ENCODE measurements around the gene PROP1.
"Not testable (repeated sequence)": the region's sequence is repeated elsewhere in the genome, so short reads cannot be mapped to it uniquely, and the experiment has no call there.

The PROP1 gene

GRCh38 chr5:177964471-177964870 is 31.6 kb downstream of the PROP1 start:
- H3K4me3 ChIP-seq (ENCODE audit: low read depth, low read length), result no peak overlapping the region
- no peak overlapping the region for H3K27ac ChIP-seq (ENCODE audit: low read depth, low read length)
- no peaks in the 10 kb centered on the region for H3K79me2 ChIP-seq (ENCODE audit: control insufficient read depth, insufficient read depth, low read length, unreplicated experiment)
- H2AFZ ChIP-seq (ENCODE audit: low read length, unreplicated experiment), result no peak overlapping the region
- H3K36me3 ChIP-seq (ENCODE audit: insufficient read depth, low read length), result no peaks in the 10 kb centered on the region
- H3K27me3 ChIP-seq (ENCODE audit: insufficient read depth, low read length), result no peaks in the 10 kb centered on the region
- peaks cover 3% of the 10 kb centered on the region for H3K4me1 ChIP-seq (ENCODE audit: control insufficient read depth, insufficient read depth, low read length, unreplicated experiment)

GRCh38 chr5:177963966-177964365 is 32.1 kb downstream of the PROP1 start:
- no peak overlapping the region for H3K27ac ChIP-seq (ENCODE audit: low read depth, low read length)
- H2AFZ ChIP-seq (ENCODE audit: low read length, unreplicated experiment), result no peak overlapping the region
- H3K36me3 ChIP-seq (ENCODE audit: insufficient read depth, low read length), result no peaks in the 10 kb centered on the region
- H3K4me1 ChIP-seq (ENCODE audit: control insufficient read depth, insufficient read depth, low read length, unreplicated experiment), result peaks cover 3% of the 10 kb centered on the region
- H3K4me3 ChIP-seq (ENCODE audit: low read depth, low read length), result no peak overlapping the region
- H3K27me3 ChIP-seq (ENCODE audit: insufficient read depth, low read length), result no peaks in the 10 kb centered on the region
- no peaks in the 10 kb centered on the region for H3K79me2 ChIP-seq (ENCODE audit: control insufficient read depth, insufficient read depth, low read length, unreplicated experiment)

DNA sequence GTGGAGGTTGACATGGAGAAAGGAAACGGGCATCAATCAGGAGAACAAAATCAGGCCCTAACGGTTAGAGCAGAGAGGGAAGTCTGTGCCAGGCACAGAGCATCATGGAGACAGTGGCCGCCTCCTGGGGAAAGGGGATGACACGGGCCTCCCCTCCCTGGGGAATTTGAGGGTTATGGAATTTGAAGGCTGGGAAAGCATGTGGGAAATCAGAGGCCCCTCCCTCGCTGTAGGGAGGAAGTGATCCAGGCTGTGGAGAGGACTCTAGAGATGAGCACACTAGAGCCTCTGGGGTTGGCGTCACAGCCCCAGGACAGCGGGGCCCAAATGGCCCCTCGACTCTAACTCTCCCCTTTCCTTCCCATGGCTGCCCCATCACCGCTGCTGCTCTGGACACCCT is 36.7 kb downstream of the PROP1 start:
- Histone ChIP-seq H3K27ac (ENCODE audit: low read depth, low read length) (no peak overlapping the region), H3K4me3 (ENCODE audit: low read depth, low read length) (no peak overlapping the region)

DNA sequence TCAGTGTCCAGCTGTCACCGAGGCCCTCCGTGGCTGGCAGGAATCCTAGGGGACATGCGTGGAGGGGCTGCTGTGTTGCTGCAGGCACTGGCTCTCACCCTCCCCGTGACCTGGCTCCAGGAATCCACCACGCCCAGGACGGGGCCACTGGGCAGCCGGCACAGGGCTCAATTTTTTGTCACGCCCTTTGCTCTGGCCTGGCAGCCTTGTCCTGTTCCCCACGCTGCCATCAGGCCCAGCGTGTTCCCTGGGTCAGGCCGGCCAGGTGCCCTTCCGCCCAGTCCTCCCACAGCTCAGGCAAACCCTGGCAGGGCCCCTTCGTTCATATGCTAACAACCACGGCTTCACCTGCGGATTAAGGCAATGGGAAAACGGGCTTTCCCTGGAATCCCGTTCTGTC is 37.3 kb downstream of the PROP1 start:
- H3K4me1 ChIP-seq (ENCODE audit: control insufficient read depth, insufficient read depth, low read length, unreplicated experiment), result no peaks in the 10 kb centered on the region
- H3K36me3 ChIP-seq (ENCODE audit: insufficient read depth, low read length), result no peaks in the 10 kb centered on the region
- no peak overlapping the region for H3K27ac ChIP-seq (ENCODE audit: low read depth, low read length)
- H3K79me2 ChIP-seq (ENCODE audit: control insufficient read depth, insufficient read depth, low read length, unreplicated experiment), result no peaks in the 10 kb centered on the region
- H3K4me3 ChIP-seq (ENCODE audit: low read depth, low read length), result no peak overlapping the region
- no peaks in the 10 kb centered on the region for H3K27me3 ChIP-seq (ENCODE audit: insufficient read depth, low read length)
- H2AFZ ChIP-seq (ENCODE audit: low read length, unreplicated experiment), result no peak overlapping the region

More for the DNA sequence above, 36.7 kb downstream of the PROP1 start:
- no peaks in the 10 kb centered on the region for H3K4me1 ChIP-seq (ENCODE audit: control insufficient read depth, insufficient read depth, low read length, unreplicated experiment)
- H3K79me2 ChIP-seq (ENCODE audit: control insufficient read depth, insufficient read depth, low read length, unreplicated experiment), result no peaks in the 10 kb centered on the region
- H3K36me3 ChIP-seq (ENCODE audit: insufficient read depth, low read length), result no peaks in the 10 kb centered on the region
- no peaks in the 10 kb centered on the region for H3K27me3 ChIP-seq (ENCODE audit: insufficient read depth, low read length)
- H2AFZ ChIP-seq (ENCODE audit: low read length, unreplicated experiment), result no peak overlapping the region

GRCh38 chr5:177957241-177957640 is 38.8 kb downstream of the PROP1 start:
- H3K36me3 ChIP-seq (ENCODE audit: insufficient read depth, low read length), result no peaks in the 10 kb centered on the region
- no peak overlapping the region for H3K27ac ChIP-seq (ENCODE audit: low read depth, low read length)
- no peak overlapping the region for H3K4me3 ChIP-seq (ENCODE audit: low read depth, low read length)
- H3K27me3 ChIP-seq (ENCODE audit: insufficient read depth, low read length), result no peaks in the 10 kb centered on the region
- H3K4me1 ChIP-seq (ENCODE audit: control insufficient read depth, insufficient read depth, low read length, unreplicated experiment), result no peaks in the 10 kb centered on the region
- no peaks in the 10 kb centered on the region for H3K79me2 ChIP-seq (ENCODE audit: control insufficient read depth, insufficient read depth, low read length, unreplicated experiment)
- H2AFZ ChIP-seq (ENCODE audit: low read length, unreplicated experiment), result no peak overlapping the region

DNA sequence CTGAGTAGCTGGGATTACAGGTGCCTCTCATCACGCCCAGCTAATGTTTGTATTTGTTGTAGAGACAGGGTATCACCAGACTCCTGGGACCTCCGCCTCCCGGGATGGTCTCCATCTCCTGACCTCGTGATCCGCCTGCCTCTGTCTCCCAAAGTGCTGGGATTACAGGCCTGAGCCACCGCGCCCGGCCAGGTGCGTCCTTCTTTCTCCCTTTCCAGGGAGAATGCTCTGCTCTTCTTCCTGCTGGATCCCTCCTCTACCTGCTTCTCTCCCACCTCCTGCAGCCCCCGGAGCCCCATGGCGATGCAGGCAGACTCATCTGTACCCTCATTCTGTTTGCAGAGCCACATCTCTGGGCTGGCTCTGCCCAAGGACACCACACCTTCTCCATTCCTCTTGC is 42.9 kb downstream of the PROP1 start:
- not testable (repeated sequence) for H3K27ac ChIP-seq (ENCODE audit: low read depth, low read length); H3K79me2 ChIP-seq (ENCODE audit: control insufficient read depth, insufficient read depth, low read length, unreplicated experiment); H2AFZ ChIP-seq (ENCODE audit: low read length, unreplicated experiment); H3K36me3 ChIP-seq (ENCODE audit: insufficient read depth, low read length); H3K4me1 ChIP-seq (ENCODE audit: control insufficient read depth, insufficient read depth, low read length, unreplicated experiment); H3K4me3 ChIP-seq (ENCODE audit: low read depth, low read length); H3K27me3 ChIP-seq (ENCODE audit: insufficient read depth, low read length)

- not testable (repeated sequence) for H3K4me1 ChIP-seq (ENCODE audit: control insufficient read depth, insufficient read depth, low read length, unreplicated experiment); H3K27me3 ChIP-seq (ENCODE audit: insufficient read depth, low read length); H3K4me3 ChIP-seq (ENCODE audit: low read depth, low read length); H3K27ac ChIP-seq (ENCODE audit: low read depth, low read length); H3K36me3 ChIP-seq (ENCODE audit: insufficient read depth, low read length); H3K79me2 ChIP-seq (ENCODE audit: control insufficient read depth, insufficient read depth, low read length, unreplicated experiment); H2AFZ ChIP-seq (ENCODE audit: low read length, unreplicated experiment)
Observed at GRCh38 chr5:177949656-177950055, 46.4 kb downstream of the PROP1 start.

DNA sequence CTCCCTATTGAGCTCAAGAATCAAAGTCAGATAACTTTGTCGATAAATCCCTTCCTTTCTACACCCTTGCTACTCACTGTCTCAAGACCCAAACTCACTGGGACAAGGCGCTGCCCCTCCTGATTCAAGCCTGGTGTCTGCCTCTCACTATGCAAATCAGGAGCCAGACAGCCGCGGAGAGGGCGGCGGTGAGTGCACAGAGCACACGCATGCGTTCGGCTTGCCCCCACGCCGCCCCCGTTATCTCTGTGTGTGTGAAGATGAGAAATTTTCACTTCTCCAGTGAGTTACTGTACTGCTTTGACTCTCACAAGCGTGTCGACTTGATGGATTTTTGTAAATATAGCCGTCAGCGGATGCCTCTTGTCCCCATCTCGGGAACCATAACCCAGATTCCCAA is 47.0 kb downstream of the PROP1 start:
- H3K4me3 ChIP-seq (ENCODE audit: low read depth, low read length); H2AFZ ChIP-seq (ENCODE audit: low read length, unreplicated experiment); H3K27me3 ChIP-seq (ENCODE audit: insufficient read depth, low read length); H3K79me2 ChIP-seq (ENCODE audit: control insufficient read depth, insufficient read depth, low read length, unreplicated experiment); H3K36me3 ChIP-seq (ENCODE audit: insufficient read depth, low read length); H3K4me1 ChIP-seq (ENCODE audit: control insufficient read depth, insufficient read depth, low read length, unreplicated experiment); H3K27ac ChIP-seq (ENCODE audit: low read depth, low read length): not testable (repeated sequence)

- not testable (repeated sequence) for H2AFZ ChIP-seq (ENCODE audit: low read length, unreplicated experiment); H3K79me2 ChIP-seq (ENCODE audit: control insufficient read depth, insufficient read depth, low read length, unreplicated experiment); H3K4me1 ChIP-seq (ENCODE audit: control insufficient read depth, insufficient read depth, low read length, unreplicated experiment); H3K4me3 ChIP-seq (ENCODE audit: low read depth, low read length); H3K27ac ChIP-seq (ENCODE audit: low read depth, low read length); H3K27me3 ChIP-seq (ENCODE audit: insufficient read depth, low read length); H3K36me3 ChIP-seq (ENCODE audit: insufficient read depth, low read length)
Observed at GRCh38 chr5:177947912-177948311, 48.1 kb downstream of the PROP1 start.

- H3K4me3 ChIP-seq (ENCODE audit: low read depth, low read length); H3K36me3 ChIP-seq (ENCODE audit: insufficient read depth, low read length); H3K4me1 ChIP-seq (ENCODE audit: control insufficient read depth, insufficient read depth, low read length, unreplicated experiment); H3K27ac ChIP-seq (ENCODE audit: low read depth, low read length); H2AFZ ChIP-seq (ENCODE audit: low read length, unreplicated experiment); H3K27me3 ChIP-seq (ENCODE audit: insufficient read depth, low read length); H3K79me2 ChIP-seq (ENCODE audit: control insufficient read depth, insufficient read depth, low read length, unreplicated experiment): not testable (repeated sequence)
Observed at GRCh38 chr5:177945601-177946283, 50.3 kb downstream of the PROP1 start.

GRCh38 chr5:177945145-177945544 is 50.9 kb downstream of the PROP1 start:
- H3K27ac ChIP-seq (ENCODE audit: low read depth, low read length); H2AFZ ChIP-seq (ENCODE audit: low read length, unreplicated experiment); H3K36me3 ChIP-seq (ENCODE audit: insufficient read depth, low read length); H3K27me3 ChIP-seq (ENCODE audit: insufficient read depth, low read length); H3K4me3 ChIP-seq (ENCODE audit: low read depth, low read length); H3K4me1 ChIP-seq (ENCODE audit: control insufficient read depth, insufficient read depth, low read length, unreplicated experiment); H3K79me2 ChIP-seq (ENCODE audit: control insufficient read depth, insufficient read depth, low read length, unreplicated experiment): not testable (repeated sequence)
